HG03565 (cell line): ENCODE results near the gene TRIM50.
"Not testable (repeated sequence)": the region's sequence is repeated elsewhere in the genome, so short reads cannot be mapped to it uniquely, and the experiment has no call there.

ENCODE experiments used
- ATAC-seq: cut with Tn5 transposase; IDR thresholded peaks from one replicate; pipeline ENCODE4 v1.9.1; 2021; ENCODE audit warnings: mild to moderate bottlenecking, moderate library complexity; ENCODE audit not compliant: unreplicated experiment

Gene TRIM50

GRCh38 chr7:73316521-73316920 lies 11.4 kb downstream of the TRIM50 start:
- ATAC-seq, result no peak

- no peak for ATAC-seq
These were observed 13.6 kb downstream of the TRIM50 start for GRCh38 chr7:73314271-73314670.

GRCh38 chr7:73313521-73313906 lies 14.4 kb downstream of the TRIM50 start:
- no peak for ATAC-seq

GRCh38 chr7:73312831-73313520 lies 14.9 kb downstream of the TRIM50 start:
- no peak for ATAC-seq

- ATAC-seq, result not testable (repeated sequence)
These were observed 16.5 kb downstream of the TRIM50 start for GRCh38 chr7:73311421-73311820.

GRCh38 chr7:73308665-73309214 lies 19.1 kb downstream of the TRIM50 start, which contains the start of gene NSUN5:
Gene NSUN5 (minus strand): TSS chr7:73308826. CDS start chr7:73308790, 36 bp downstream.
- ATAC-seq, result peak; percentile 84

- peak; percentile 23 for ATAC-seq
These were observed 19.7 kb downstream of the TRIM50 start for GRCh38 chr7:73308074-73308664.

- no peak for ATAC-seq
These were observed 20.4 kb downstream of the TRIM50 start for GRCh38 chr7:73307436-73307835.

GRCh38 chr7:73304612-73305387 lies 23.1 kb downstream of the TRIM50 start:
- not testable (repeated sequence) for ATAC-seq

GRCh38 chr7:73304071-73304470 lies 23.8 kb downstream of the TRIM50 start:
- no peak for ATAC-seq

GRCh38 chr7:73303546-73303945 lies 24.3 kb downstream of the TRIM50 start:
- no peak for ATAC-seq

- not testable (repeated sequence) for ATAC-seq
These were observed 25.0 kb downstream of the TRIM50 start for GRCh38 chr7:73302846-73303245.

- ATAC-seq, result not testable (repeated sequence)
These were observed 26.8 kb downstream of the TRIM50 start for GRCh38 chr7:73301108-73301507.

- not testable (repeated sequence) for ATAC-seq
These were observed 28.1 kb downstream of the TRIM50 start for GRCh38 chr7:73299812-73300211.

GRCh38 chr7:73297706-73298105 lies 30.2 kb downstream of the TRIM50 start:
- not testable (repeated sequence) for ATAC-seq

- not testable (repeated sequence) for ATAC-seq
These were observed 30.6 kb downstream of the TRIM50 start for GRCh38 chr7:73297235-73297634.

GRCh38 chr7:73277210-73277609 lies 50.7 kb downstream of the TRIM50 start:
- not testable (repeated sequence) for ATAC-seq

- ATAC-seq, result not testable (repeated sequence)
These were observed 60.1 kb downstream of the TRIM50 start for GRCh38 chr7:73267813-73268212.

GRCh38 chr7:73266719-73267368 lies 61.0 kb downstream of the TRIM50 start:
- ATAC-seq, result peak; percentile 73
